HEK293 (cell line): Measurements from ENCODE around the gene SH2B3.

Source experiments
- BCL11B ChIP-seq: fragments of 450-650 bp; formaldehyde crosslinking; IDR thresholded peaks from 2 replicates; pipeline ENCODE4 v1.5.1; 2016; ENCODE audit warnings: low read depth, missing biosample characterization, missing genetic modification characterization
- EGR2 ChIP-seq: fragments of 450-650 bp; formaldehyde crosslinking; IDR thresholded peaks from 2 replicates; pipeline ENCODE4 v1.5.1; 2016; ENCODE audit warnings: low read depth, missing biosample characterization, missing genetic modification characterization
- GFI1B ChIP-seq: fragments of 450-650 bp; formaldehyde crosslinking; IDR thresholded peaks from 2 replicates; pipeline ENCODE4 v1.5.1; 2016; ENCODE audit warnings: missing biosample characterization, missing genetic modification characterization
- GLI2 ChIP-seq: fragments of 450-650 bp; formaldehyde crosslinking; IDR thresholded peaks from 2 replicates; pipeline ENCODE4; 2017; ENCODE audit warnings: missing biosample characterization, missing genetic modification characterization, low read depth, borderline replicate concordance
- GLIS1 ChIP-seq: fragments of 450-650 bp; formaldehyde crosslinking; IDR thresholded peaks from 2 replicates; pipeline ENCODE4 v1.5.1; 2016; ENCODE audit warnings: missing biosample characterization, missing genetic modification characterization
- KLF10 ChIP-seq: fragments of 450-650 bp; IDR thresholded peaks from 2 replicates; pipeline ENCODE4 v1.5.1; 2018; ENCODE audit warnings: missing biosample characterization, mild to moderate bottlenecking, missing genetic modification characterization
- KLF16 ChIP-seq: fragments of 450-650 bp; formaldehyde crosslinking; IDR thresholded peaks from 2 replicates; pipeline ENCODE4 v1.5.1; 2017; ENCODE audit warnings: missing biosample characterization, missing genetic modification characterization
- KLF7 ChIP-seq: fragments of 450-650 bp; formaldehyde crosslinking; IDR thresholded peaks from 2 replicates; pipeline ENCODE4 v1.5.1; 2016; ENCODE audit warnings: missing biosample characterization, missing genetic modification characterization, borderline replicate concordance
- PBX3 ChIP-seq: sonication (generic); formaldehyde crosslinking; IDR thresholded peaks from 2 replicates; pipeline ENCODE4 v1.8.1; 2022; ENCODE audit warnings: mild to moderate bottlenecking, moderate library complexity, missing genetic modification reagents
- WT1 ChIP-seq: fragments of 450-650 bp; formaldehyde crosslinking; IDR thresholded peaks from 2 replicates; pipeline ENCODE4 v1.5.1; 2016; ENCODE audit warnings: missing biosample characterization, missing genetic modification characterization
- ZBTB1 ChIP-seq: fragments of 450-650 bp; formaldehyde crosslinking; IDR thresholded peaks from 2 replicates; pipeline ENCODE4 v1.5.1; 2016; ENCODE audit warnings: missing biosample characterization, missing genetic modification characterization
- ZBTB17 ChIP-seq: fragments of 450-650 bp; formaldehyde crosslinking; IDR thresholded peaks from 2 replicates; pipeline ENCODE4 v1.5.1; 2016; ENCODE audit warnings: missing biosample characterization, missing genetic modification characterization
- ZFP3 ChIP-seq: fragments of 450-650 bp; formaldehyde crosslinking; IDR thresholded peaks from 2 replicates; pipeline ENCODE4 v1.5.1; 2016; ENCODE audit warnings: low read depth, missing biosample characterization, missing genetic modification characterization
- ZNF10 ChIP-seq: fragments of 450-650 bp; formaldehyde crosslinking; IDR thresholded peaks from 2 replicates; pipeline ENCODE4 v1.5.1; 2017; ENCODE audit warnings: missing biosample characterization, missing genetic modification characterization
- ZNF155 ChIP-seq: fragments of 450-650 bp; formaldehyde crosslinking; IDR thresholded peaks from 2 replicates; pipeline ENCODE4 v1.5.1; 2016; ENCODE audit warnings: missing biosample characterization, missing genetic modification characterization
- ZNF16 ChIP-seq: fragments of 450-650 bp; formaldehyde crosslinking; IDR thresholded peaks from 2 replicates; pipeline ENCODE4 v1.5.1; 2016; ENCODE audit warnings: low read depth, missing biosample characterization, missing genetic modification characterization
- ZNF174 ChIP-seq: fragments of 450-650 bp; formaldehyde crosslinking; IDR thresholded peaks from 2 replicates; pipeline ENCODE4 v1.5.0; 2017; ENCODE audit warnings: missing biosample characterization, mild to moderate bottlenecking, missing genetic modification characterization
- ZNF26 ChIP-seq: fragments of 450-650 bp; formaldehyde crosslinking; IDR thresholded peaks from 2 replicates; pipeline ENCODE4 v1.5.1; 2016; ENCODE audit warnings: missing biosample characterization, missing genetic modification characterization
- ZNF394 ChIP-seq: fragments of 450-650 bp; formaldehyde crosslinking; IDR thresholded peaks from 2 replicates; pipeline ENCODE4 v1.5.1; 2016; ENCODE audit warnings: missing biosample characterization, missing genetic modification characterization, mild to moderate bottlenecking, moderate library complexity, borderline replicate concordance
- ZNF544 ChIP-seq: fragments of 450-650 bp; formaldehyde crosslinking; IDR thresholded peaks from 2 replicates; pipeline ENCODE4 v1.5.0; 2017; ENCODE audit warnings: missing biosample characterization, missing genetic modification characterization
- ZNF560 ChIP-seq: fragments of 450-650 bp; formaldehyde crosslinking; IDR thresholded peaks from 2 replicates; pipeline ENCODE4 v1.5.1; 2017; ENCODE audit warnings: missing biosample characterization, missing genetic modification characterization, borderline replicate concordance
- ZNF585B ChIP-seq: fragments of 450-650 bp; formaldehyde crosslinking; IDR thresholded peaks from 2 replicates; pipeline ENCODE4 v1.5.1; 2016; ENCODE audit warnings: missing biosample characterization, missing genetic modification characterization
- ZNF596 ChIP-seq: fragments of 450-650 bp; IDR thresholded peaks from 2 replicates; pipeline ENCODE4 v1.5.0; 2018; ENCODE audit warnings: missing biosample characterization, mild to moderate bottlenecking, missing genetic modification characterization, moderate library complexity
- ZNF610 ChIP-seq: fragments of 450-650 bp; formaldehyde crosslinking; IDR thresholded peaks from 2 replicates; pipeline ENCODE4 v1.5.1; 2016; ENCODE audit warnings: missing biosample characterization, missing genetic modification characterization, borderline replicate concordance
- ZNF623 ChIP-seq: fragments of 450-650 bp; formaldehyde crosslinking; IDR thresholded peaks from 2 replicates; pipeline ENCODE4 v1.5.1; 2016; ENCODE audit warnings: missing biosample characterization, missing genetic modification characterization
- ZNF629 ChIP-seq: fragments of 450-650 bp; formaldehyde crosslinking; IDR thresholded peaks from 2 replicates; pipeline ENCODE4 v1.5.1; 2017; ENCODE audit warnings: missing biosample characterization, missing genetic modification characterization
- ZNF654 ChIP-seq: fragments of 450-650 bp; formaldehyde crosslinking; IDR thresholded peaks from 2 replicates; pipeline ENCODE4 v1.5.1; 2016; ENCODE audit warnings: low read depth, missing biosample characterization, missing genetic modification characterization
- ZNF658 ChIP-seq: fragments of 450-650 bp; formaldehyde crosslinking; IDR thresholded peaks from 2 replicates; pipeline ENCODE4; 2016; ENCODE audit warnings: missing biosample characterization, missing genetic modification characterization
- ZNF707 ChIP-seq: fragments of 450-650 bp; formaldehyde crosslinking; IDR thresholded peaks from 2 replicates; pipeline ENCODE4 v1.5.1; 2016; ENCODE audit warnings: missing biosample characterization, missing genetic modification characterization
- ZNF768 ChIP-seq: fragments of 450-650 bp; formaldehyde crosslinking; IDR thresholded peaks from 2 replicates; pipeline ENCODE4 v1.5.1; 2018; ENCODE audit warnings: missing biosample characterization, mild to moderate bottlenecking, missing genetic modification characterization
- ZNF777 ChIP-seq: fragments of 450-650 bp; formaldehyde crosslinking; IDR thresholded peaks from 2 replicates; pipeline ENCODE4 v1.5.1; 2017; ENCODE audit warnings: missing biosample characterization, missing genetic modification characterization, borderline replicate concordance
- ZNF837 ChIP-seq: fragments of 450-650 bp; formaldehyde crosslinking; IDR thresholded peaks from 2 replicates; pipeline ENCODE4 v1.5.1; 2016; ENCODE audit warnings: missing biosample characterization, missing genetic modification characterization
- ZSCAN30 ChIP-seq: fragments of 450-650 bp; IDR thresholded peaks from 2 replicates; pipeline ENCODE4 v1.5.1; 2018; ENCODE audit warnings: missing biosample characterization, mild to moderate bottlenecking, missing genetic modification characterization, moderate library complexity
- TF ChIP-seq, protein P1 (sequence below): fragments of 450-650 bp; formaldehyde crosslinking; IDR thresholded peaks from 2 replicates; pipeline ENCODE4 v1.5.1; 2016; ENCODE audit warnings: missing biosample characterization, missing genetic modification characterization
- TF ChIP-seq, protein P2 (sequence below): fragments of 450-650 bp; formaldehyde crosslinking; IDR thresholded peaks from 2 replicates; pipeline ENCODE4; 2016; ENCODE audit warnings: missing biosample characterization, missing genetic modification characterization
- TF ChIP-seq, protein P3 (sequence below): fragments of 450-650 bp; formaldehyde crosslinking; IDR thresholded peaks from 2 replicates; pipeline ENCODE4 v1.5.1; 2016; ENCODE audit warnings: missing biosample characterization, missing genetic modification characterization

Gene SH2B3

DNA sequence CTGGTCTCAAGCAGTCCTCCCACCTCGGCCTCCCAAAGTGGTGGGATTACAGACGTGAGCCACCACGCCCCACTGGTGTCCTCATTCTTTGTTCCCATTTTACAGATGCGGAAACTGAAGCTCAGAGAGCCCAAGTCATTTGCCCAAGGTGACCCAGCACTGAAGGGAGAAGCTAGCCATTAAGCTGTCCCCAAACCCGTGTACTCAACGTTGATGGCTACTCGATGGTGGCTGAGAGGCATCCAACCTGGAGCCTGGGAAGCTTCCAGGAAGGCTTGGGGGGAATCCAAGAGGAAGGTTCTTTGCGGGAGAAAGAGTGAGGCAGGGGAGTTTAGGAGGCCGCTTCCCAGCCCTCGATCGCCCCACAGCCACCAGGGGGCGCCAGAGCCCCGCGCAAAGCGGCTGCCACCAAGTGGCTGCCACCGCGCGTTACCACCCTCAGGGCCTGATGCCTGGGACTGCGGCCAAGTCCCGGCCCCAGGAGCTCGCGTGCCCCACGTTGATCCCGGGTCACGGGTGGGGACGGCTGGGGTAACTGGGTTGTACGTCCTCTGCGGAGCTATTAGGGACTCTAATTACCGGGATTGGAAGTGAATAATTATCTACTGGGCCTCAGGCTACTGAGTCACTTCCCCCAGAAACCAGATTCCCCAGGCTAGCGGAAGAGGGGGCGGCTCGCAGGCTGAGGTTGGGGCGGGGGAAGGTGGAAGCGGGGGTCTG, 8.8 kb upstream of the SH2B3 start (continued):
- peak; percentile 97 for TF ChIP-seq ZSCAN30 (tag by site-specific recombination)
- no peak for TF ChIP-seq BCL11B
- TF ChIP-seq KLF7 (tag by site-specific recombination) = no peak
- TF ChIP-seq ZNF658 (tag by site-specific recombination) = no peak
- peak; percentile 40; the same call in 1 of the 2 replicates for TF ChIP-seq KLF10 (tag by site-specific recombination)
- no peak for TF ChIP-seq ZBTB1 (tag by site-specific recombination)
- TF ChIP-seq GLIS1 (tag by site-specific recombination) = peak; percentile 88
- 0 out of 2 replicates have a peak, but pooled peaks have one; percentile 20 for TF ChIP-seq WT1 (tag by site-specific recombination)
- TF ChIP-seq ZNF623 (tag by site-specific recombination) = no peak
- no peak for TF ChIP-seq ZNF155 (tag by site-specific recombination)
- TF ChIP-seq, protein P1, sequence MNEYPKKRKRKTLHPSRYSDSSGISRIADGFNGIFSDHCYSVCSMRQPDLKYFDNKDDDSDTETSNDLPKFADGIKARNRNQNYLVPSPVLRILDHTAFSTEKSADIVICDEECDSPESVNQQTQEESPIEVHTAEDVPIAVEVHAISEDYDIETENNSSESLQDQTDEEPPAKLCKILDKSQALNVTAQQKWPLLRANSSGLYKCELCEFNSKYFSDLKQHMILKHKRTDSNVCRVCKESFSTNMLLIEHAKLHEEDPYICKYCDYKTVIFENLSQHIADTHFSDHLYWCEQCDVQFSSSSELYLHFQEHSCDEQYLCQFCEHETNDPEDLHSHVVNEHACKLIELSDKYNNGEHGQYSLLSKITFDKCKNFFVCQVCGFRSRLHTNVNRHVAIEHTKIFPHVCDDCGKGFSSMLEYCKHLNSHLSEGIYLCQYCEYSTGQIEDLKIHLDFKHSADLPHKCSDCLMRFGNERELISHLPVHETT (tag by site-specific recombination) = peak; percentile 36; the same call in 1 of the 2 replicates
- no peak for TF ChIP-seq ZNF777 (tag by site-specific recombination)
- 0 out of 2 replicates have a peak, but pooled peaks have one; percentile 44 for TF ChIP-seq ZNF610
- no peak for TF ChIP-seq ZNF544 (tag by site-specific recombination)
- peak; percentile 52; the same call in 1 of the 2 replicates for TF ChIP-seq ZNF394 (tag by site-specific recombination)
- TF ChIP-seq ZNF596 (tag by site-specific recombination) = no peak
- TF ChIP-seq EGR2 = peak; percentile 56; the same call in 1 of the 2 replicates
- TF ChIP-seq ZNF654 (tag by site-specific recombination) = peak; percentile 90
- TF ChIP-seq ZNF174 (tag by site-specific recombination) = no peak
- peak; percentile 42; the same call in 1 of the 2 replicates for TF ChIP-seq ZBTB17 (tag by site-specific recombination)
- TF ChIP-seq ZNF768 (tag by site-specific recombination) = peak; percentile 99
- TF ChIP-seq GLI2 = no peak
- no peak for TF ChIP-seq ZNF16 (tag by site-specific recombination)
- TF ChIP-seq ZFP3 (tag by site-specific recombination) = no peak
- TF ChIP-seq ZNF26 (tag by site-specific recombination) = no peak
- no peak for TF ChIP-seq ZNF585B (tag by site-specific recombination)
- TF ChIP-seq ZNF837 (tag by site-specific recombination) = no peak
- TF ChIP-seq, protein P2, sequence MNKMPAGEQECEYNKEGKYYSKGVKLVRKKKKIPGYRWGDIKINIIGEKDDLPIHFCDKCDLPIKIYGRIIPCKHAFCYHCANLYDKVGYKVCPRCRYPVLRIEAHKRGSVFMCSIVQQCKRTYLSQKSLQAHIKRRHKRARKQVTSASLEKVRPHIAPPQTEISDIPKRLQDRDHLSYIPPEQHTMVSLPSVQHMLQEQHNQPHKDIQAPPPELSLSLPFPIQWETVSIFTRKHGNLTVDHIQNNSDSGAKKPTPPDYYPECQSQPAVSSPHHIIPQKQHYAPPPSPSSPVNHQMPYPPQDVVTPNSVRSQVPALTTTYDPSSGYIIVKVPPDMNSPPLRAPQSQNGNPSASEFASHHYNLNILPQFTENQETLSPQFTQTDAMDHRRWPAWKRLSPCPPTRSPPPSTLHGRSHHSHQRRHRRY (tag by site-specific recombination) = no peak
- TF ChIP-seq ZNF560 = no peak
- TF ChIP-seq ZNF629 (tag by site-specific recombination) = peak; percentile 53
- no peak for TF ChIP-seq KLF16 (tag by site-specific recombination)
- TF ChIP-seq, protein P3, sequence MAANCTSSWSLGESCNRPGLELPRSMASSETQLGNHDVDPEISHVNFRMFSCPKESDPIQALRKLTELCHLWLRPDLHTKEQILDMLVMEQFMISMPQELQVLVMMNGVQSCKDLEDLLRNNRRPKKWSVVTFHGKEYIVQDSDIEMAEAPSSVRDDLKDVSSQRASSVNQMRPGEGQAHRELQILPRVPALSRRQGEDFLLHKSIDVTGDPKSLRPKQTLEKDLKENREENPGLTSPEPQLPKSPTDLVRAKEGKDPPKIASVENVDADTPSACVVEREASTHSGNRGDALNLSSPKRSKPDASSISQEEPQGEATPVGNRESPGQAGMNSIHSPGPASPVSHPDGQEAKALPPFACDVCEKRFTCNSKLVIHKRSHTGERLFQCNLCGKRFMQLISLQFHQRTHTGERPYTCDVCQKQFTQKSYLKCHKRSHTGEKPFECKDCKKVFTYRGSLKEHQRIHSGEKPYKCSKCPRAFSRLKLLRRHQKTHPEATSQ = no peak
- TF ChIP-seq ZNF10 = no peak
- TF ChIP-seq ZNF707 (tag by site-specific recombination) = no peak
- no peak for TF ChIP-seq PBX3 (CRISPR knock-in tag)
- no peak for TF ChIP-seq GFI1B (tag by site-specific recombination)
